ENCODE data around the gene DUXB. TPM values are rescaled to one million over a fixed set of nuclear protein-coding genes. Genes with fewer than 3 reads are reported as not detected.

Gene DUXB
- total and polyA plus RNA-seq, 2 of the 13 experiments (the other 11 are each of a cell fraction or from before 2014, with no cell fraction given), result not detected

GRCh38 chr16:75644240-75645012 lies 56.8 kb downstream of the DUXB start:
- in situ Hi-C loops (cut with HindIII; ENCODE audit: extremely low pct_ligation_motif_present, low pct_unique_long_range_greater_than_20kb), result loop anchor here (5.0 kb wide), 1 partner anchor 118 kb away; no protein-coding TSS in a partner anchor
- TF ChIP-seq SRF (IDR thresholded peaks at IDR 0.05; ENCODE audit: low read depth, low read length), result 0 out of 2 replicates have a peak, but pooled peaks have one; percentile 2
- no peak for TF ChIP-seq SPEN (CRISPR knock-in tag; IDR thresholded peaks at IDR 0.05; ENCODE audit: low read depth)
- TF ChIP-seq ZEB1 (IDR thresholded peaks at IDR 0.05; ENCODE audit: insufficient replicate concordance, low read depth), result peak; percentile 56
- Histone ChIP-seq H3K9me3 (ENCODE audit: low read length) (no peaks in the 10 kb centered on the region), H3K27me3 (ENCODE audit: control insufficient read depth in 1 of 2, insufficient read depth in 2 of 2, low read length in 2 of 2) (no peaks in the 10 kb centered on the region; a peak in 1 of 5 replicates), H2AFZ (ENCODE audit: low read length) (no peak overlapping the region), H3K4me1 (ENCODE audit: insufficient read depth, low read length) (peaks cover 30% of the 10 kb centered on the region), H3K4me3 (replicated peaks in 1 of 3; ENCODE audit: insufficient read depth in 1 of 3, low read depth in 2 of 3, low read length in 3 of 3) (no peak overlapping the region), H3K36me3 (replicated peaks in 1 of 2; ENCODE audit: control insufficient read depth in 1 of 2, insufficient read depth in 2 of 2, low read length in 2 of 2) (peaks cover 19 to 55% of the 10 kb centered on the region in 2 experiments), H3K4me2 (ENCODE audit: low read depth, low read length) (no peak overlapping the region; the same call in 1 of the 2 replicates), H3K9ac (ENCODE audit: insufficient read depth, low read depth, low read length) (no peak overlapping the region), H3K79me2 (ENCODE audit: insufficient read depth, low read length) (peaks cover 71% of the 10 kb centered on the region), H3K27ac (ENCODE audit: extremely low read length, insufficient read depth, low read length) (no peak overlapping the region), H4K20me1 (ENCODE audit: insufficient read depth, low read length) (peaks cover 14% of the 10 kb centered on the region)
- 97% methylated on average over 7 of the region's 7 CpGs for WGBS (ENCODE audit: low lambda C conversion rate)
- POLR2A ChIA-PET, result no interaction called here
- no peak for ATAC-seq
- FAIRE-seq, result no peak
- intact Hi-C loops (cut with micrococcal nuclease; ENCODE audit: unreplicated experiment), result loop anchor here (1.0 to 5.0 kb wide), 2 partner anchors 77 to 120 kb away; partner anchors contain the start of gene GABARAPL2
- DNase-seq (ENCODE audit: low spot score), result no peak
- CTCF ChIA-PET (ENCODE audit: low intra/inter-chr PET ratio, low total read pairs), result interaction anchor here (1.2 kb wide), 1 partner anchor 120 kb away, joined by 4 read pairs; no protein-coding TSS in a partner anchor
- no TSS peak for BruUV-seq (replicated peaks)

Small RNA genes within 50 kb of the gene (small RNA-seq; reads per million reads assigned to genes)
- 0 reads per million in 3 experiments for gene RN7SL520P (ENCODE audit: insufficient read depth in 2 of 3, insufficient read length in 3 of 3, low read depth in 2 of 3, low replicate concordance in 1 of 3)

Other genes with a start within 250 kb of the DUXB start
- 39.7 and 44.7 TPM in 2 replicates for gene TMEM170A, start 236.8 kb downstream of the DUXB start, total RNA-seq (2016; rRNA removed; fragmentation: Illumina TruSeq; extraction: Trizol)
- 30.0 and 35.7 TPM in 2 replicates for gene TMEM170A, start 236.8 kb downstream of the DUXB start, polyA plus RNA-seq (2011; rRNA removed)
- 0.32 and 0.91 TPM in 2 replicates for gene CHST6, start 206.0 kb downstream of the DUXB start, total RNA-seq (2016; rRNA removed; fragmentation: Illumina TruSeq; extraction: Trizol)
- gene CHST6, start 206.0 kb downstream of the DUXB start, polyA plus RNA-seq (2011; rRNA removed), result 0.18 and 0.25 TPM in 2 replicates
- not detected in 2 replicates for gene CHST5, start 165.4 kb downstream of the DUXB start, total RNA-seq (2016; rRNA removed; fragmentation: Illumina TruSeq; extraction: Trizol)
- gene CHST5, start 165.4 kb downstream of the DUXB start, polyA plus RNA-seq (2011; rRNA removed), result 0.05 TPM in 1 of 2 replicates, not detected in the other
- 2.3 and 3.5 TPM in 2 replicates for gene TMEM231, start 145.2 kb downstream of the DUXB start, total RNA-seq (2016; rRNA removed; fragmentation: Illumina TruSeq; extraction: Trizol)
- gene TMEM231, start 145.2 kb downstream of the DUXB start, polyA plus RNA-seq (2011; rRNA removed), result 7.4 TPM in 2 replicates
- 76.4 and 82.4 TPM in 2 replicates for gene GABARAPL2, start 135.1 kb downstream of the DUXB start, total RNA-seq (2016; rRNA removed; fragmentation: Illumina TruSeq; extraction: Trizol)
- 68.4 and 83.0 TPM in 2 replicates for gene GABARAPL2, start 135.1 kb downstream of the DUXB start, polyA plus RNA-seq (2011; rRNA removed)
- 40.8 and 50.7 TPM in 2 replicates for gene ADAT1, start 78.2 kb downstream of the DUXB start, total RNA-seq (2016; rRNA removed; fragmentation: Illumina TruSeq; extraction: Trizol)
- 15.5 and 18.4 TPM in 2 replicates for gene ADAT1, start 78.2 kb downstream of the DUXB start, polyA plus RNA-seq (2011; rRNA removed)
- 276 and 379 TPM in 2 replicates for gene KARS1, start 53.8 kb downstream of the DUXB start, total RNA-seq (2016; rRNA removed; fragmentation: Illumina TruSeq; extraction: Trizol)
- 111 and 141 TPM in 2 replicates for gene KARS1, start 53.8 kb downstream of the DUXB start, polyA plus RNA-seq (2011; rRNA removed)
- gene TERF2IP, start 53.7 kb downstream of the DUXB start, total RNA-seq (2016; rRNA removed; fragmentation: Illumina TruSeq; extraction: Trizol), result 50.2 and 53.1 TPM in 2 replicates
- 22.5 and 26.4 TPM in 2 replicates for gene TERF2IP, start 53.7 kb downstream of the DUXB start, polyA plus RNA-seq (2011; rRNA removed)
- not detected in 2 replicates for gene CPHXL2, start 24.5 kb downstream of the DUXB start, total RNA-seq (2016; rRNA removed; fragmentation: Illumina TruSeq; extraction: Trizol)
- not detected in 2 replicates for gene CPHXL2, start 24.5 kb downstream of the DUXB start, polyA plus RNA-seq (2011; rRNA removed)
- not detected in 2 replicates for gene CPHXL, start 25.0 kb upstream of the DUXB start, total RNA-seq (2016; rRNA removed; fragmentation: Illumina TruSeq; extraction: Trizol)
- not detected in 2 replicates for gene CPHXL, start 25.0 kb upstream of the DUXB start, polyA plus RNA-seq (2011; rRNA removed)